Mucosa of descending colon (tissue), 3 donors: ENCODE measurements around the gene ZEB2. TPM values are rescaled to one million over a fixed set of nuclear protein-coding genes. Genes with fewer than 3 reads are reported as not detected.

Experiments
- ATAC-seq: fragments of 200-7000 bp; cut with Tn5 transposase; one replicate; pipeline ENCODE4 v1.9.1; 2020; ENCODE audit warnings: mild to moderate bottlenecking, moderate library complexity
- DNase-seq, 3 donors: peaks; one replicate each; pipeline ENCODE4 v3.0.0-alpha.2; 2020
- H3K36me3 ChIP-seq: fragments of 200-600 bp; one replicate; pipeline ENCODE4 v1.8.0; 2021; ENCODE audit warnings: low read depth, mild to moderate bottlenecking
- H3K4me1 ChIP-seq: fragments of 200-600 bp; one replicate; pipeline ENCODE4 v1.8.0; 2021; ENCODE audit warnings: low read depth, mild to moderate bottlenecking
- H3K4me3 ChIP-seq: fragments of 200-600 bp; one replicate; pipeline ENCODE4 v1.8.0; 2021; ENCODE audit warnings: mild to moderate bottlenecking
- H3K9me3 ChIP-seq: fragments of 200-600 bp; one replicate; pipeline ENCODE4 v1.8.0; 2021; ENCODE audit warnings: mild to moderate bottlenecking
- intact Hi-C, 2 donors: fragments of 100-400 bp; cut with DNase I in 1 of 2; cut with micrococcal nuclease in 1 of 2; formaldehyde crosslinking; loops; one replicate each; pipeline versions ENCODE4 v1.11.0 to v1.11.1; 2022; cut with DNase I, micrococcal nuclease
- total RNA-seq, 3 donors: library from RNA; stranded (reverse); fragmentation: NEBNext Ultra II Directional in 2 of 3; extraction: Animal tissue kit (Norgen Biotek cat#: 25700) in 2 of 3; gene quantifications; one replicate each; pipeline versions ENCODE4 v1.2.1 to v1.2.4, GENCODE V29; 2021 to 2023
- TF ChIP-seq, protein P1 (sequence below): fragments of 200-600 bp; IDR thresholded peaks from one replicate; pipeline ENCODE4 v1.8.0; 2022; ENCODE audit warnings: antibody characterized with exemption, mild to moderate bottlenecking
- donor health status: DM: no; HTN: no; CAD: no; lungs with moderate emphysema.
- donor health status: DM: no; HTN: no; CAD: no.
- donor health status: DM: no; HTN: yes; CAD: no.

Gene ZEB2
- total RNA-seq, 3 donors from 2014 or later = 19.0 to 80.1 (median 48.6) TPM

DNA sequence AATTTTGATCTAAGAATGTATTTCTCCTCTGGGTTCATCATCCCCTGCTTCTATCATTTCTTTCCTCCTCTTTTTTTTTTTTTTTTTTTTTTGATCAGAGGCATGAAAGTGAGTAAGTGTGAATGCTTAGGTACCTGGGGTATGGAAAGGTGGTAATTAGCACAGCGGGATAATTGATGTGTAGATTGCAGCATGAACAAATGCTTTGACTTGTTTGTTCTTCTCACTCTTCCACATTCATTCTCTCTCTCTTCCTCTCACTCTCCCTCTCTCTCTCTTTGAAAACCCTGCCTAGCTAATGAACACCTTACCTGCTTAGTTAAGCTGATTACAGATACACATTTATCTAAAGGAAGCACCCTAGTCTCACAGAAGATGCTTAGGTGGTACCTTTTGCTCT is 74.7 kb downstream of the ZEB2 start:
- TF ChIP-seq, protein P1, sequence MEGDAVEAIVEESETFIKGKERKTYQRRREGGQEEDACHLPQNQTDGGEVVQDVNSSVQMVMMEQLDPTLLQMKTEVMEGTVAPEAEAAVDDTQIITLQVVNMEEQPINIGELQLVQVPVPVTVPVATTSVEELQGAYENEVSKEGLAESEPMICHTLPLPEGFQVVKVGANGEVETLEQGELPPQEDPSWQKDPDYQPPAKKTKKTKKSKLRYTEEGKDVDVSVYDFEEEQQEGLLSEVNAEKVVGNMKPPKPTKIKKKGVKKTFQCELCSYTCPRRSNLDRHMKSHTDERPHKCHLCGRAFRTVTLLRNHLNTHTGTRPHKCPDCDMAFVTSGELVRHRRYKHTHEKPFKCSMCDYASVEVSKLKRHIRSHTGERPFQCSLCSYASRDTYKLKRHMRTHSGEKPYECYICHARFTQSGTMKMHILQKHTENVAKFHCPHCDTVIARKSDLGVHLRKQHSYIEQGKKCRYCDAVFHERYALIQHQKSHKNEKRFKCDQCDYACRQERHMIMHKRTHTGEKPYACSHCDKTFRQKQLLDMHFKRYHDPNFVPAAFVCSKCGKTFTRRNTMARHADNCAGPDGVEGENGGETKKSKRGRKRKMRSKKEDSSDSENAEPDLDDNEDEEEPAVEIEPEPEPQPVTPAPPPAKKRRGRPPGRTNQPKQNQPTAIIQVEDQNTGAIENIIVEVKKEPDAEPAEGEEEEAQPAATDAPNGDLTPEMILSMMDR = no peak
- Histone ChIP-seq H3K4me1 (no peaks in the 10 kb centered on the region), H3K4me3 (no peak overlapping the region), H3K9me3 (no peaks in the 10 kb centered on the region), H3K36me3 (no peaks in the 10 kb centered on the region)
- DNase-seq (no peak), ATAC-seq (no peak)
- intact Hi-C loops = no loop called here

DNA sequence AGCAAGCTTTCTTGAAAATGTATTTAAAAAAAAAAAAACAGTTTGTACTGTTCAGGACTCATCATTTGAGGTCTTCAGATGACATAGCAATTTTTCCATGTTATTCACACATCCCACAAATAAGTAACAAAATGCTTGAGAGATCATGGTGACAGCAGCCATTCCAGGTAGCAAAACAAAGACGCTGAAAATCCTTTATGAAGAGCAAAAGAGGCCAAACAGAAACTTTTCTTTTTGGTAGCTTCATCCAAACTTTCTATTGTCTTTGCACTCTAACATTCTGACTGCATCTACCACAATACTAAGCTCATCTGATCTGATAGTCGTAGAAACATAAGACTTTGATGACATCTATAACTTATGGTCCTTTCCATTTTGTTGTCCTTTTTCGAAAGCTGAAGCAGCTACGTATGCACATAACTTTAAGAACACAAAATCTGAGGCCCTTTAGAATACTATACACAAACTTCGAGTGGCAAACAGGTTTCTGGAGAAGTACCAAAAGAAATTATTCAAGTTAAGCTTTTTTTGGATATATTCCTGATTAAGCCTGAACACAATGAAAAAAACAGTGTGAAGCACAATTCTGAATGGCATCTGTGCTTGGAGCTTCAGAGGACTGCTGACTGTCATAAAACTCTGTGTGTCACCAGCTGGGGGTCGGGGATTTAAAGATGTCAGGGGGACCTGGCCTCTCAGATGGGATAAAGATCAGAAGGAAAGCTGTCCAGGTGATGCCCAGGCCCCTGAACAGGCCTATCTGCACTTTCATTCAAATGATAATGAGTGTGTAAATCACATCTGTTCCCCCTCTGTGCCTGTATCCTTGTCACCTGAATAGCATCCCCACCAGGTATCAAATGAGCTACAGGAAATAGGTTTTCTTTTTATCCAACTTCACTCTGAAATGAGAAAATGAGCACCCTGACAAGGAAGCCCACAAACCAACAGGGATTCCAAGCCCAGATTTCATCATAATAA is 75.8 kb downstream of the ZEB2 start:
- intact Hi-C loops = no loop called here
- Histone ChIP-seq H3K9me3 (no peaks in the 10 kb centered on the region), H3K4me3 (no peak overlapping the region), H3K36me3 (no peaks in the 10 kb centered on the region), H3K4me1 (no peaks in the 10 kb centered on the region)
- ATAC-seq = no peak
- DNase-seq = no peak
- TF ChIP-seq, protein P1 = no peak

DNA sequence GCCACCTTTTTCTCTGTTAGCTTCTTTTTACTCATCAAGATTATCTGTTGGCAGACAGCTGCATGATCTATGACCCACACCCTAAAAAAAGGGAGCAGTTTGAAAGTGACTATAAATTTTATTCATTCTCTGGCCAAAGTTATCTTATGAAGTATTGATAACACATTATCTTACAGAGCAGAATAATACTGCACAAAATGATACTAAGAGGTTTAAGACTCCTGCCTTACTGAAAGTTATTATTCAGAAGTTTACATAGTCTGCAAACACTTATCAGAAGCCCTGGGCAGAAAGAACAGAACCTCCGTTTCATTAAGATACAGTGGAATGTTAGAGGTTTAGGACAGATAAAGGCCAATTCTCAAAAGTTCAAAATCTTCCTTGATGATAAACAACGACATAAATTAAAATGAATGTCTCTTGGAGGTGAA is 78.2 kb downstream of the ZEB2 start:
- Histone ChIP-seq H3K4me3 (no peak overlapping the region), H3K9me3 (no peaks in the 10 kb centered on the region), H3K4me1 (peaks cover 8% of the 10 kb centered on the region), H3K36me3 (no peaks in the 10 kb centered on the region)
- TF ChIP-seq, protein P1 = no peak
- intact Hi-C loops = no loop called here
- DNase-seq (no peak), ATAC-seq (no peak)

DNA sequence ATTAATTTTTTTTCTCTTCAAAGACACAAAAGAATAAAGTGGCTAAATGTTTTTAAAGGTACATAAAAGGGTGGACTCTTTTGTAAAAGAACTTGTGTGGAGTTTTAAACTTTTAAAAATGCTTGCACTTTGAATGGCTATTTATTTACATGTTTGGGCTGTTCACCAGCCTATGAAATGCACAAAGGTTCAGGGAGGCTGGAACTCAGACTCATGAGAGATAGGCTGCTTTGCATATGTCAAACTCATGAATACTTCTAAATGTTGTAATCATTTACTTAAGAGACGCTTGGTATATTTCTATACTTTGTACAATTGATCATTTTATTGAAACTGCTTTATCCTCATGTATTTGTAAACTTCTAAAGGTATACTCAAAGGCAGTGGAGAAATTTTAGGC is 79.9 kb downstream of the ZEB2 start:
- Histone ChIP-seq H3K36me3 (no peaks in the 10 kb centered on the region), H3K4me1 (peaks cover 8% of the 10 kb centered on the region), H3K4me3 (no peak overlapping the region), H3K9me3 (no peaks in the 10 kb centered on the region)
- no peak for DNase-seq
- TF ChIP-seq, protein P1 = no peak
- intact Hi-C loops = no loop called here
- no peak for ATAC-seq

DNA sequence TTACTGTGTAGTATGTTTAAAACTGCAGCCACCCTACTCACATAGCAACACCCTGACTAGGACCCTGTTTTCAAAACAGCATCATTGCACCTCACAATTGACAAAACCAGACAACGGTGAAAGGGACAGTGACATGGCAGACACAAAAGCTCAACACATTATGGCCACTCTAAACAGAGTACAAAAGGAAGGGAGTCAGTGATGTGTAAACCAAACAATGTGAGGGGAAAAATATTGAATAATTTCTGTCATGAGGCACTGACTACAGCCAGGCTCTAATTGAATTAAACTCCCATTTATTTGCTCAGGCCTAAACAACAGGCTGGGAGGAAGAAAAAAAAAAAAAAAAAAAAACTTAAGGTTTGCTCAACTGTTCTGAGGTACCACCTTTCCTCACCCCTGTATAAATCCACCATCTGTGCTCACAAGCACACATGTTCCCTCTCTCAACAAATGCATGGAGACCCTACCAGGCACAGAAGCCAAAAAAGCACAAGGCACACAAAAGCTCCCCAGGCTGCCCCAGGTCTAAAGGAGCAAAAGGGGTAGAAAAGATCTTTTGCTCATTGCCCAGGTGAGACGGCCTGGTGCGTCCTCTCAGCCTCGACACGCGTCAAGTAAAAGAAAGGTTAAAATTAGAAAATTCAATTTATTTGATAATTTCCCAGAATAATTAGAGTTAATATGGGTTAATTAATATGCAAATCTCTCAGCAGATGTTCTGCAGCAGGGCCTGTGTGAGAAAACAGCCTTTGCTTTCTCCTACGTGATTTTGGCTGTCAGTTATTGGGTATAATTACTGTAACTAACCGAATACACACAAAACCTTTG is 80.9 kb downstream of the ZEB2 start:
- intact Hi-C loops = no loop called here
- no peak for DNase-seq
- H3K36me3 ChIP-seq = no peaks in the 10 kb centered on the region
- H3K4me1 ChIP-seq = peaks cover 8% of the 10 kb centered on the region
- ATAC-seq = no peak
- no peak overlapping the region for H3K4me3 ChIP-seq
- TF ChIP-seq, protein P1 = no peak
- H3K9me3 ChIP-seq = no peaks in the 10 kb centered on the region
